SK-N-SH (cell line): ENCODE measurements around the gene RPS6KA2. TPM values are rescaled to one million over a fixed set of nuclear protein-coding genes. Genes with fewer than 3 reads are reported as not detected.

Experiments used
- CTCF ChIA-PET: fragments of 300-600, 350-600 bp; formaldehyde crosslinking; extraction: SDS; loops from one replicate; lab custom pipeline; 2021; lab: Yijun Ruan, JAX
- POLR2A ChIA-PET: fragments of 350-600 bp; sonication (Branson Sonifier 250); formaldehyde crosslinking; extraction: SDS; loops from one replicate; lab custom pipeline; 2020; ENCODE audit warnings: antibody characterized with exemption, inconsistent platforms; lab: Yijun Ruan, JAX
- DNase-seq: peaks from one replicate; pipeline ENCODE4 v3.0.0; 2012
- H2AFZ ChIP-seq: fragments of 200-600 bp; sonication (generic); 2 replicates; pipeline ENCODE4 v1.8.1; 2016; ENCODE audit warnings: antibody characterized with exemption, mild to moderate bottlenecking, low read depth
- H3F3A ChIP-seq: fragments of 200-600 bp; sonication (generic); replicated peaks from 2 replicates; pipeline ENCODE3; 2016; ENCODE audit warnings: antibody characterized with exemption, mild to moderate bottlenecking; ENCODE audit not compliant: insufficient read depth
- H3K27ac ChIP-seq, 2 experiments: fragments of 200-500 bp in 1 of 2; fragments of 200-600 bp in 1 of 2; sonication (Bioruptor generic) in 1 of 2; sonication (generic), shearing (Covaris generic) in 1 of 2; 2 replicates each; pipeline versions ENCODE4 v1.5.1 to v1.6.1; 2014 to 2016; ENCODE audit warnings: low read depth in 2 of 2, inconsistent platforms in 1 of 2, low read length in 1 of 2, mild to moderate bottlenecking in 1 of 2, mixed read lengths in 1 of 2
- H3K27me3 ChIP-seq: fragments of 200-600 bp; sonication (generic), shearing (Covaris generic); 2 replicates; pipeline ENCODE4 v1.6.1; 2016; ENCODE audit warnings: mixed run types; ENCODE audit not compliant: insufficient read depth
- H3K36me3 ChIP-seq, 2 experiments: fragments of 200-500 bp in 1 of 2; fragments of 200-600 bp in 1 of 2; sonication (Bioruptor generic) in 1 of 2; sonication (generic) in 1 of 2; replicated peaks in 1 of 2; 2 replicates each; pipeline versions ENCODE3 to v1.5.1; 2014 to 2016; ENCODE audit warnings: low read length in 1 of 2, mild to moderate bottlenecking in 1 of 2; ENCODE audit not compliant: insufficient read depth in 2 of 2, control insufficient read depth in 1 of 2
- H3K4me1 ChIP-seq, 2 experiments: fragments of 200-500 bp in 1 of 2; fragments of 200-600 bp in 1 of 2; sonication (Bioruptor generic) in 1 of 2; sonication (generic), shearing (Covaris generic) in 1 of 2; 2 replicates each; pipeline versions ENCODE4 v1.5.1 to v1.6.1; 2014 to 2016; ENCODE audit warnings: low read depth in 1 of 2, low read length in 1 of 2, mixed run types in 1 of 2; ENCODE audit not compliant: insufficient read depth in 2 of 2, control insufficient read depth in 1 of 2
- H3K4me2 ChIP-seq: fragments of 200-600 bp; sonication (generic), shearing (Covaris generic); 2 replicates; pipeline ENCODE4 v1.6.1; 2017; ENCODE audit warnings: mixed run types
- H3K4me3 ChIP-seq, 2 experiments: fragments of 200-500 bp in 1 of 2; fragments of 200-600 bp in 1 of 2; sonication (Bioruptor generic) in 1 of 2; sonication (generic), shearing (Covaris generic) in 1 of 2; 2 replicates each; pipeline versions ENCODE4 v1.5.1 to v1.8.1; 2014 to 2016; ENCODE audit warnings: low read depth in 2 of 2, inconsistent platforms in 1 of 2, low read length in 1 of 2, mild to moderate bottlenecking in 1 of 2, mixed read lengths in 1 of 2, moderate library complexity in 1 of 2
- H3K79me2 ChIP-seq: fragments of 200-600 bp; sonication (generic); 2 replicates; pipeline ENCODE4 v1.8.1; 2017; ENCODE audit warnings: mild to moderate bottlenecking; ENCODE audit not compliant: insufficient read depth
- H3K9ac ChIP-seq: fragments of 200-600 bp; sonication (generic); 2 replicates; pipeline ENCODE4 v1.6.1; 2017; ENCODE audit warnings: mixed run types
- H3K9me2 ChIP-seq: fragments of 200-600 bp; sonication (generic); 2 replicates; pipeline ENCODE4 v1.6.1; 2017; ENCODE audit warnings: mixed run types
- H3K9me3 ChIP-seq: fragments of 200-600 bp; sonication (generic); 2 replicates; pipeline ENCODE4 v1.6.1; 2017; ENCODE audit warnings: mixed run types, mild to moderate bottlenecking, moderate library complexity
- H4K20me1 ChIP-seq: fragments of 200-600 bp; sonication (generic); 2 replicates; pipeline ENCODE4 v1.6.1; 2017; ENCODE audit warnings: mild to moderate bottlenecking, mixed run types; ENCODE audit not compliant: insufficient read depth
- CTCF ChIP-seq: fragments of 200-600 bp; sonication (generic); IDR thresholded peaks from 2 replicates; pipeline ENCODE4 v1.6.1; 2017; ENCODE audit warnings: antibody characterized with exemption, mild to moderate bottlenecking, moderate library complexity
- ELF1 ChIP-seq: IDR thresholded peaks from 2 replicates; pipeline ENCODE4 v1.4.0; 2012
- FOSL2 ChIP-seq: IDR thresholded peaks from 2 replicates; pipeline ENCODE4 v1.4.0; 2012; ENCODE audit warnings: low read depth, mild to moderate bottlenecking, moderate library complexity, borderline replicate concordance
- FOXJ3 ChIP-seq: sonication (generic); formaldehyde crosslinking; IDR thresholded peaks from 2 replicates; pipeline ENCODE4 v1.5.1; 2020; ENCODE audit warnings: mild to moderate bottlenecking, missing genetic modification reagents
- FOXM1 ChIP-seq: IDR thresholded peaks from 2 replicates; pipeline ENCODE4 v1.4.0; 2012; ENCODE audit warnings: low read depth, mild to moderate bottlenecking
- GATA2 ChIP-seq: sonication (generic); formaldehyde crosslinking; IDR thresholded peaks from 2 replicates; pipeline ENCODE4 v1.5.0; 2020; ENCODE audit warnings: mild to moderate bottlenecking, missing genetic modification reagents
- JUND ChIP-seq: IDR thresholded peaks from 2 replicates; pipeline ENCODE4 v1.4.0; 2012
- MEF2A ChIP-seq: IDR thresholded peaks from 2 replicates; pipeline ENCODE4 v1.4.0; 2012; ENCODE audit warnings: low read depth, borderline replicate concordance
- RAD21 ChIP-seq: IDR thresholded peaks from 2 replicates; pipeline ENCODE4 v1.6.1; 2012; ENCODE audit warnings: mild to moderate bottlenecking, low read length
- RCOR1 ChIP-seq: fragments of 150-350 bp; IDR thresholded peaks from 2 replicates; pipeline ENCODE4 v1.6.1; 2017; ENCODE audit warnings: antibody characterized with exemption, low read length
- REST ChIP-seq: IDR thresholded peaks from 2 replicates; pipeline ENCODE4 v1.6.1; 2012; ENCODE audit warnings: mild to moderate bottlenecking, low read depth, low read length, moderate library complexity
- RXRA ChIP-seq: IDR thresholded peaks from 2 replicates; pipeline ENCODE4 v1.4.0; 2012; ENCODE audit warnings: low read depth, mild to moderate bottlenecking, borderline replicate concordance
- SMC3 ChIP-seq: IDR thresholded peaks from 2 replicates; pipeline ENCODE4 v1.6.1; 2012; ENCODE audit warnings: low read depth, low read length, improper control_type of control experiment
- TAF1 ChIP-seq: IDR thresholded peaks from 2 replicates; pipeline ENCODE4 v1.6.1; 2012; ENCODE audit warnings: low read depth, mild to moderate bottlenecking, low read length, moderate library complexity, borderline replicate concordance
- TEAD4 ChIP-seq: IDR thresholded peaks from 2 replicates; pipeline ENCODE4 v1.4.0; 2012; ENCODE audit warnings: mild to moderate bottlenecking, borderline replicate concordance; ENCODE audit not compliant: insufficient read depth
- YY1 ChIP-seq: IDR thresholded peaks from 2 replicates; pipeline ENCODE4 v1.4.0; 2012; ENCODE audit warnings: low read depth, mild to moderate bottlenecking
- WGBS: methylation state at CpG from one replicate; pipeline ENCODE4 v1.1.6; 2017; ENCODE audit warnings: low lambda C conversion rate; 5-methylcytosine and 5-hydroxymethylcytosine counted together
- polyA plus RNA-seq, 3 experiments: library from polyadenylated mRNA; depleted of rRNA; stranded (reverse); fragments of >200 nt; gene quantifications; 2 replicates each; pipeline ENCODE4 v1.2.3, GENCODE V29; 2012
- TF ChIP-seq, protein P1 (sequence below): fragments of 150-350 bp; IDR thresholded peaks from 2 replicates; pipeline ENCODE4 v1.6.1; 2016; ENCODE audit warnings: mild to moderate bottlenecking, low read depth, low read length
- TF ChIP-seq, protein P2 (sequence below): IDR thresholded peaks from 2 replicates; pipeline ENCODE4 v1.4.0; 2012; ENCODE audit warnings: low read depth
- TF ChIP-seq, protein P3 (sequence below): fragments of 150-350 bp; IDR thresholded peaks from 2 replicates; pipeline ENCODE4 v1.6.1; 2017; ENCODE audit warnings: antibody characterized with exemption, low read length, low read depth, borderline replicate concordance

Gene RPS6KA2
- polyA plus RNA-seq, 1 of the 3 experiments (the other 2 are of a cell fraction) = 59.5 TPM

DNA sequence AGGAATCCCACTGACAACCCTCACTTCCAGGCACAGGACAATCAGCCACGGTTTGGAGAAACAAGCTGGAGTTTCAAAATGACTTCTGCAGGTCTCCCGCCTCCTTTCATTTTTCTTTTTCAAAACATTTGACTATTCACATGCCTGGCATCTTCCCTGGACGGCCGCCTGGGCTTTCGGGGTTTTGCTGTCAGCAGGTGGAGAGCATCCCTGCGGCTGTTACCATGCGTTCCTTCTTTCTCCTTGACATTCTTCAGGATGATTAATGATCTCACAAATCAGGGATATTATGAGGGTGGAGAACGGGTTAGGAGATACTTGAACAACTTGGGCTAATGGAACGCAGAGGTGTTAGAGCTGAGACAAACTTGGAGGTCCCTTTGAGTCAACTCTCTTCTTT, 101.5 kb downstream of the RPS6KA2 start:
- Histone ChIP-seq H3K9me2 (no peaks in the 10 kb centered on the region), H3K27ac (no peak overlapping the region), H3K4me1 (no peaks in the 10 kb centered on the region; a peak in 1 of 4 replicates), H4K20me1 (no peaks in the 10 kb centered on the region), H3K36me3 (peaks cover 30 to 69% of the 10 kb centered on the region in 2 experiments), H3K79me2 (no peaks in the 10 kb centered on the region), H3K9ac (no peak overlapping the region)
- CTCF ChIA-PET = no interaction called here
- WGBS = 89% methylated on average over 9 of the region's 9 CpGs
- TF ChIP-seq SMC3 (no peak), RXRA (no peak), FOXM1 (no peak), ELF1 (no peak), YY1 (no peak), TEAD4 (no peak), TAF1 (no peak), GATA2 (CRISPR knock-in tag) (no peak), MEF2A (no peak), RAD21 (no peak), FOXJ3 (no peak), FOSL2 (no peak), REST (no peak), CTCF (no peak), RCOR1 (no peak), JUND (no peak)
- TF ChIP-seq, protein P1, sequence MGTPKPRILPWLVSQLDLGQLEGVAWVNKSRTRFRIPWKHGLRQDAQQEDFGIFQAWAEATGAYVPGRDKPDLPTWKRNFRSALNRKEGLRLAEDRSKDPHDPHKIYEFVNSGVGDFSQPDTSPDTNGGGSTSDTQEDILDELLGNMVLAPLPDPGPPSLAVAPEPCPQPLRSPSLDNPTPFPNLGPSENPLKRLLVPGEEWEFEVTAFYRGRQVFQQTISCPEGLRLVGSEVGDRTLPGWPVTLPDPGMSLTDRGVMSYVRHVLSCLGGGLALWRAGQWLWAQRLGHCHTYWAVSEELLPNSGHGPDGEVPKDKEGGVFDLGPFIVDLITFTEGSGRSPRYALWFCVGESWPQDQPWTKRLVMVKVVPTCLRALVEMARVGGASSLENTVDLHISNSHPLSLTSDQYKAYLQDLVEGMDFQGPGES = no peak
- TF ChIP-seq, protein P2, sequence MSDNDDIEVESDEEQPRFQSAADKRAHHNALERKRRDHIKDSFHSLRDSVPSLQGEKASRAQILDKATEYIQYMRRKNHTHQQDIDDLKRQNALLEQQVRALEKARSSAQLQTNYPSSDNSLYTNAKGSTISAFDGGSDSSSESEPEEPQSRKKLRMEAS = no peak
- TF ChIP-seq, protein P3, sequence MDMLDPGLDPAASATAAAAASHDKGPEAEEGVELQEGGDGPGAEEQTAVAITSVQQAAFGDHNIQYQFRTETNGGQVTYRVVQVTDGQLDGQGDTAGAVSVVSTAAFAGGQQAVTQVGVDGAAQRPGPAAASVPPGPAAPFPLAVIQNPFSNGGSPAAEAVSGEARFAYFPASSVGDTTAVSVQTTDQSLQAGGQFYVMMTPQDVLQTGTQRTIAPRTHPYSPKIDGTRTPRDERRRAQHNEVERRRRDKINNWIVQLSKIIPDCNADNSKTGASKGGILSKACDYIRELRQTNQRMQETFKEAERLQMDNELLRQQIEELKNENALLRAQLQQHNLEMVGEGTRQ = no peak
- TF ChIP-seq, all 33 proteins: peak for 0
- DNase-seq = no peak
- Histone ChIP-seq H3F3A (no peaks in the 10 kb centered on the region), H3K4me2 (no peak overlapping the region), H2AFZ (no peak overlapping the region), H3K27me3 (no peaks in the 10 kb centered on the region), H3K9me3 (no peaks in the 10 kb centered on the region), H3K4me3 (no peak overlapping the region)
- POLR2A ChIA-PET = no interaction called here
